MM.1S (cell line): ENCODE results near the gene SLIT3.

Experiments used
- EZH2 ChIP-seq: fragments of 300-600 bp; sonication (generic); optimal IDR thresholded peaks from 2 replicates; pipeline ENCODE3; 2017; ENCODE audit warnings: low read depth, mild to moderate bottlenecking, antibody characterized with exemption, low read length, mixed read lengths
- EZH2phosphoT487 ChIP-seq: fragments of 300-600 bp; sonication (generic); IDR thresholded peaks from 2 replicates; pipeline ENCODE4 v1.6.1; 2018; ENCODE audit warnings: antibody characterized with exemption, low read length
- TF ChIP-seq, protein P1 (sequence below): fragments of 300-600 bp; sonication (generic); IDR thresholded peaks from 2 replicates; pipeline ENCODE4 v1.5.1; 2016; ENCODE audit warnings: antibody characterized with exemption, low read length, mixed read lengths

DNA sequence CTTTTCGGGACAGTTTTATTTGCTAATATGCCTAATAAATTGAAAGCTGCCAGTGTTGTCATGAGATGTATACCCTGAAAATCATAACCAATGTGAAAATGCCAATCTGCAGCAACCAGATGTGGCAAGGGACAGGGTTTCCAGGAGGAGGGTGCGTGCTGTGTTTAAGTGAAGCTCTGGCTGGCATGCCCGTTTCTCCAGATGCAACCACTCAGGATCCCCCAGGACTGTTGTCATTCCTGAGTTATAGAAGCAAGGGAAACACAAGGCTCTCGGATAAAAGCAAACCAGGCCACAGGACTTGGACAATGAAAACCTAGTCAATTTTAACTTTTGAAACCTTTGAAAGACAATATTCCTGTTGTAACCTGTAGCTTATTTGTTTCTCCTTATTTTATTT lies 360.2 kb downstream of the SLIT3 start:
- TF ChIP-seq, protein P1, sequence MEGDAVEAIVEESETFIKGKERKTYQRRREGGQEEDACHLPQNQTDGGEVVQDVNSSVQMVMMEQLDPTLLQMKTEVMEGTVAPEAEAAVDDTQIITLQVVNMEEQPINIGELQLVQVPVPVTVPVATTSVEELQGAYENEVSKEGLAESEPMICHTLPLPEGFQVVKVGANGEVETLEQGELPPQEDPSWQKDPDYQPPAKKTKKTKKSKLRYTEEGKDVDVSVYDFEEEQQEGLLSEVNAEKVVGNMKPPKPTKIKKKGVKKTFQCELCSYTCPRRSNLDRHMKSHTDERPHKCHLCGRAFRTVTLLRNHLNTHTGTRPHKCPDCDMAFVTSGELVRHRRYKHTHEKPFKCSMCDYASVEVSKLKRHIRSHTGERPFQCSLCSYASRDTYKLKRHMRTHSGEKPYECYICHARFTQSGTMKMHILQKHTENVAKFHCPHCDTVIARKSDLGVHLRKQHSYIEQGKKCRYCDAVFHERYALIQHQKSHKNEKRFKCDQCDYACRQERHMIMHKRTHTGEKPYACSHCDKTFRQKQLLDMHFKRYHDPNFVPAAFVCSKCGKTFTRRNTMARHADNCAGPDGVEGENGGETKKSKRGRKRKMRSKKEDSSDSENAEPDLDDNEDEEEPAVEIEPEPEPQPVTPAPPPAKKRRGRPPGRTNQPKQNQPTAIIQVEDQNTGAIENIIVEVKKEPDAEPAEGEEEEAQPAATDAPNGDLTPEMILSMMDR = no peak
- TF ChIP-seq EZH2 (no peak), EZH2phosphoT487 (no peak)
